ENCODE results near the gene TSPAN9.

- peak; percentile 47 to 75 (median 66) for TF ChIP-seq CTCF (IDR thresholded peaks at IDR 0.05)
- TF ChIP-seq POLR2A (IDR thresholded peaks at IDR 0.05): no peak
Observed at GRCh38 chr12:3041558-3042164, 35.5 kb upstream of the TSPAN9 start.

All from heart left ventricle (tissue), 13 donors.